Hypothalamus (tissue), 51 donors: Measurements from ENCODE around the gene ZNF367.
"Not testable (repeated sequence)": the region's sequence is repeated elsewhere in the genome, so short reads cannot be mapped to it uniquely, and the experiment has no call there.

ENCODE experiments used
- DNase-seq, 51 donors: peaks; one replicate each; lab custom pipeline; 2025; lab: John Stamatoyannopoulos, UW

Gene ZNF367

GRCh38 chr9:96375507-96375906 lies 42.7 kb downstream of the ZNF367 start:
- not testable (repeated sequence) for DNase-seq

- no peak for DNase-seq
Measured at GRCh38 chr9:96367943-96368342, 50.2 kb downstream of the ZNF367 start.

GRCh38 chr9:96363175-96363967 lies 54.8 kb downstream of the ZNF367 start:
- DNase-seq, result no peak

- DNase-seq, result not testable (repeated sequence)
Measured at GRCh38 chr9:96362119-96362518, 56.1 kb downstream of the ZNF367 start.

GRCh38 chr9:96361668-96362067 lies 56.5 kb downstream of the ZNF367 start:
- DNase-seq, result no peak

GRCh38 chr9:96360976-96361375 lies 57.2 kb downstream of the ZNF367 start:
- no peak for DNase-seq

GRCh38 chr9:96360523-96360922 lies 57.6 kb downstream of the ZNF367 start:
- not testable (repeated sequence) for DNase-seq

GRCh38 chr9:96350866-96351265 lies 67.3 kb downstream of the ZNF367 start:
- peak in 23 of 51 donors; percentile 2 to 84 (median 22) for DNase-seq

- DNase-seq, result no peak
Measured at GRCh38 chr9:96348261-96348660, 69.9 kb downstream of the ZNF367 start.

- no peak for DNase-seq
Measured at GRCh38 chr9:96345551-96345950, 72.6 kb downstream of the ZNF367 start.

GRCh38 chr9:96344458-96345180 lies 73.6 kb downstream of the ZNF367 start:
- DNase-seq, result peak in 42 of 51 donors; percentile 1 to 86 (median 43)

GRCh38 chr9:96343515-96344360 lies 74.4 kb downstream of the ZNF367 start:
- no peak for DNase-seq

GRCh38 chr9:96342571-96343245 lies 75.5 kb downstream of the ZNF367 start:
- DNase-seq, result no peak

- no peak for DNase-seq
Measured at GRCh38 chr9:96340707-96341106, 77.5 kb downstream of the ZNF367 start.

- no peak for DNase-seq
Measured at GRCh38 chr9:96338299-96338698, 79.9 kb downstream of the ZNF367 start.
